CD1c-positive myeloid dendritic cell (primary cell): ENCODE measurements around the gene NCOR2.
A peak's percentile ranks its signal among the peaks of the same experiment; 100 is the strongest.

ENCODE experiments used
- DNase-seq: peaks from one replicate; pipeline ENCODE4 v3.0.0-alpha.2; 2016; ENCODE audit errors: extremely low spot score

Gene NCOR2

DNA sequence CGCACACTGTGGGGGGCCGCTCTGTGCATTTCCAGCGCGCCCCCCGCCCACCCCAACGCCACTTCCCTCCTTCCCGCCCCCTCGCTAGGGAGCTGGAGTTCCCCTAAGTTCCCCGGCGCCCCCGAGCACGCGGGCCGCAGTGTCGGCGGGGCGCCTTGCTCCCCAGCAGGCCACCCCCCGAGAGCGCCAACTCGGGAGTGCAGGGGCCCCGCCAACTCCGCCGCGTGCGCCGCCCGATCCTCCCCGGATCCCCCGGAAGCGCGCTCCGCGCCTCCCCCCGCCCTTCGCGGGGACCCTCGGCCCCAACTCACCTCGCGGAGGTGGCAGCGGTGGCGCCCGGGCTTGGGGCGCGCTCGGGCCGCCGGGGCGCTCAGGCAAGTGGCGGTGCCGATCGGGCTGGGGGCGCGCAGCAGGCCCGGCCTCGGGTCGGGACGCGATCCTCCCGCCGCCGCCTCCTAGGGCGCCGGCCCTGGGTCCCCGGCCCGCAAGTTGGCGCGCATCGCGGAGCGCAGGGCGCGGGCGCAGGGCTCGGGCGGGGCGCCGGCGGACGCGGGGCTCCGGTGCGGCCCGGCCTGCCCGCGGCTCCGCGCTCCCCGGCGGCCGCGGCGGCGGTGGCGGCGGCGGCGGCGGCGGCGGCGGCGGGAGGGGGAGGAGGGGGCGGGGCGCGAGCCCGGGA lies at the start of gene NCOR2:
TSS of gene NCOR2 (minus strand) at position 616 of the 676 bp plus-strand sequence. CDS start 72,361 bp downstream, outside the sequence.
- peak; percentile 79 for DNase-seq

DNA sequence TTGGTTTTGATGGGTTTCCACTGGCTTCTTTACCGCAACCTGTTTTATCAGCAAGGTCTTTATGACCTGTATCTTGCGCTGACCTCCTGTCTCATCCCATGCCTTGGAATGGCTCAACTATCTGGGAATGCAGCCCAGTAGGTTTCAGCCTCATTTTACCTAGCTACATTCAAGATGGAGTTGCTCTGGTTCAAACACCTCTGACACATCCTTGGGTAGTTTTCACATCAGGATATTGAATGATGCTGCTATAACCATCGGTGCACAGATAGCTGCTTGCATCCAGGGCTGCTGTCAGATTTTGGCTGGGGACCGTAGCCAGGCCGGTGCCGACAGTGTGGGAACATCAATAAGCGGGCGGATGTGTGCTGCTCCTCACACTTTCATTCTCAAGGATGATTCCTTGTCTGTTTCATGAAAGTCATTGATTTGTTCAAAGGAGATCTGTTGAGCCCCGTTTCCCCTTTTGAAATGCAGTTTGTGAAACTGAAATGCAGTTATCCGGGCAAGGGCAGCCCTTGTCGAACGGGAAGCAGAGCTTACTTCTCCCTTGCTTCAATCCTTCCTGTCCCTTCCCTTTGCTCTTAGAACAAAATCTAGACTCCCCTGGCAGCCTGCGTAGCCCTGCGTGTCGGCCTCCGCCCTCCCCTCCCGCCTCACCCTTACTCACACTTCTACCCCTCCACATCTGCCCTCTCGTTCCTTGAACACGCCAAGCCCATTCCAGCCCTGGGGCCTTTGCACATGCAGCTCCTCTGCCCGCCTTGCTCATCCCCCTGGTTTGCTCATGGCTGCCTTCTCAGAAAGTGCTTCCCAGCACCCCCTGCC lies 49.2 kb upstream of the NCOR2 start:
- DNase-seq = peak; percentile 68

DNA sequence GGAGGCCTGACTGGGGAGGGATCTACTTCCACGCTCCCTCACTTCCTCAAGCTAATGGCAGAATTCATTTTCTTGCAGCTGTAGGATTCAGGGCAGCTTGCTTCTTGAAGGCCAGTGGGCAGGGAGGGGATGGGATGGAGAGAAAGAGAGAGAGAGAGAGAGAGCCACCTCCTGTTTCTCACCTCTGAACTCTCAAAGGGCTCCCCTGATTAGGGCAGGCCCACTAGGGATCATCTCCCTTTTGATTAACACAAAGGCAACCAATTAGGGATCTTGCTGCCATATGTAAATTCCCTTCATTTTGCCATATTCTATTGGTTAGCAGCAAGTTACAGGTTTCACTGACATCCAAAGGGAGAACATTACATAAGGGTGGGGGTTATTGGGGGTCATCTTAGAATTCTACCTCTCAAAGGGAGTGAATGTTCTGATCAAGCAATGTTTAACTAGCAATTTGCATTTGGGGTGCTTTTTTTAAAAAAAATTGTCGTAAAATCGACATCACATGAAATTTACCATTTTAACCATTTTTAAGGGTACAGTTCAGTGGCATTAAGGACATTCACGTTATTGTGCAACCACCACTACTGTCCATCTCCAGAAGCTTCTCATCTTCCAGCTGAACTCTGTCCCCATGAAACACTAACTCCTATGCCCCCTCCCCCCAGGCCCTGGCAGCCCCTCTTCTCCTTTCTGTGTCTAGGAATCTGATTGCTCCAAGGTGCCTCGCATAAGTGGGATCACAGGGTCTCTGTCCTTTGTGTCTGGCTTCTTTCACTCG lies 47.3 kb upstream of the NCOR2 start:
- DNase-seq = no peak

DNA sequence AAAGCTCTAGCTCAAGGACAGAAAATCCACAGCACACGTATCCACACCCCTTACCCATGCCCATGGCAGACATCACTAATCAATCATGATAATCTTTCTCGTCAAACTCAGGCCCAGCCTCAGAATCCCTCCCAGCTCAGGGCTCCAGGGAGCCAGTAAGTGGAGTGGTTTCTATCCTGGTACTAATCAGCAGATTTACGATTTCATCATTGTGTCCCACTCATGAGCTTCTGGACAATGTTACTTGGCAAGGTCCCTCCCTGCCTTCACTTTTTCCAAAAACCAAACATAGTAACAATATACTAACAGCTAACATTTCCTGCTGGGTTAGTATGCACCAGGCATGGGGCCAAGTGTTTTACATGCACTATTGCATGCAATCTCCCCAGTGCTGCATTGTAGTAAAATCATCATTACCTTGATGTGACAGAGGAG lies 45.8 kb upstream of the NCOR2 start:
- no peak for DNase-seq

DNA sequence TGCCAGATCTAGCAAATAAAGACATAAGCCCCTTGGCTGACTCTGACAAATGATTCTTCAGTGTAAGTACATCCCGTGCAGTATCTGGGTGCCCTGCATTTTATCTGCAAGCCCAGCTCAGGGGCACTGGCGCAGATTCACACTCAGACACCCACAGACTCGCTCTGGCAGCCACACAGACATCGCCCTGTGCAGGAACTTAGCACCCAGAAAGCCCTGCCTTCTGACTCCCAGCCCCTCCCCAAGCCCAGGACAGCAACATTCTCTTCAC lies 44.9 kb upstream of the NCOR2 start:
- DNase-seq = no peak

DNA sequence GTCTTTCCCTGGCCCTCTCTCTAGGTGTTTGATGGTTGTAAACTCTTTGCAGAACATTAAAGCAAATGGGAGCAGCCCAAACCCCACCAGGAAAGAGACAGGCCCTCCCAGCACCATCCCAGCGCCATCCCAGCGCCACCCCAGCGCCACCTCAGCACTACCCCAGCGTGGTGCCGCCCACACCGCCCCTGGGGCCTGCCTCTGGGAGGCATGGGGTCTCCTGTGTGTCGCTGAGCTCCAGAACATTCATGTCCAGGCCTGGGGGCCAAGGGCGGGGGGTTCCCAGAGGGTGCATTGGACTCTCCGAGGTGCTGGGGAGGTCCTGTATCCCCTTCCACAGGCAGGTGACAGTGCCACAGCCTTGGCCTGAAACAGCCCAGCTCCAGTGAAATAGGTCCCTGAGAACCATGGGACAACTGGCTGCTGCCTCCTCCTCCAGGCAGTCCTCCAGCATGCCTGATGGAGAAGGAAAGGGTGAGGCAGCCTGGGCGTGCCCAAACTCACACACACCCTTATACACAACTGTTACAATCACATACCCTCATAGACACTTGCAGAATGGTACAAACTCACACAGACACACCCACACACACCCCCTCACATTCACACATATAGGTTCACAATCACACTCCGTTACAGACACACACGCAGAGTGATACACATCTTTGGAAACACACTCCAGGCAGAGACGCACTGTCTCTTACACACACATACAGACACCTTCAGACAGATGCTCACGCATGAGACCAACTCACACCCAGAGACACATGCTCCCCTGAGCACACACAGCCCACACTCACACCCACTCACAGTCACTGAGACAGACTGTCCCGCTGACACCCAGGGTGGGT lies 44.4 kb upstream of the NCOR2 start:
- DNase-seq = no peak

DNA sequence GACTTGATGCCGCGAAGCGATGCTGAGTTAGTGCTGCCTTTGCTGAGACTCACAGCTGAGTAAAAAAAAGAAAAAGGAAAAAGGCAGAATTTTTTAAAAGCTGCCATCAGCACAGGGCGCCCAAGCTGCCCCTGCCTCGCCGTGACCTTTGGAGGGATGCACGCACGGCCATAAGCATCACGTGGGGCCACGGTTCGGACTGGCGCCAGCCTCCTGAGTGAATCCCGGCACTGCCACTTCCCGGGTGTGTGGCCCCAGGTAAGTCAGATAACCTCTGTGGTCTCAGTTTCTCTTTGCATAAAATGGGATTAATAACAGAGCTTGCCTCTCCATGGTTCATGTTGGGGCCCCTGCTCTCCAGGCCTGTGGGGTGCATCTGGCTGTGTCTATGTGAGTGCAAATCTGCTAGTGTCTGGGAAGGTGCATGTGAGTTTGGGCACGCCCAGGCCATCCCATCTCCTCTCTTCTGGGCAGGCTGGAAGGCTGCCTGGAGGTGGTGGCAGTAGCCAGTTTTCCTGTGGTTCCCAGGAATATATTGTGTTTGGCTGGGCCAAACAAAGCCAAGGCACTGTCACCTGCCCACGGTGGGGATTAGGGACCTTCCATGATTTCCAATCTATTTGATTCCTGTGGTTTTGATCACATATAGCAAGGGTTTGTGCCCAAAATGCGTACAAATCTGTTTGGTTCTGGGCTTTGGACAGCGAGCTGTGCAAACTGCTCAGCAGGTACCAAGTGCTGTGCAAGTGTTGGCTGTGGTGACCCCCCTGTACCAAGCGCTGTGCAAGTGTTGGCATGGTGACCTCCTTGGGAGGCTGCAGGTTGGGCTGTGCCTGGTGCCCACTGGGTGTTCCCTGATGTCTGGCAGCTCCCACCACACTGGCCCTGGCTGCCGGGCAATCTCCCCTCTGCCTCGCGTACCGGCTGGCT lies 43.5 kb upstream of the NCOR2 start:
- DNase-seq = no peak

DNA sequence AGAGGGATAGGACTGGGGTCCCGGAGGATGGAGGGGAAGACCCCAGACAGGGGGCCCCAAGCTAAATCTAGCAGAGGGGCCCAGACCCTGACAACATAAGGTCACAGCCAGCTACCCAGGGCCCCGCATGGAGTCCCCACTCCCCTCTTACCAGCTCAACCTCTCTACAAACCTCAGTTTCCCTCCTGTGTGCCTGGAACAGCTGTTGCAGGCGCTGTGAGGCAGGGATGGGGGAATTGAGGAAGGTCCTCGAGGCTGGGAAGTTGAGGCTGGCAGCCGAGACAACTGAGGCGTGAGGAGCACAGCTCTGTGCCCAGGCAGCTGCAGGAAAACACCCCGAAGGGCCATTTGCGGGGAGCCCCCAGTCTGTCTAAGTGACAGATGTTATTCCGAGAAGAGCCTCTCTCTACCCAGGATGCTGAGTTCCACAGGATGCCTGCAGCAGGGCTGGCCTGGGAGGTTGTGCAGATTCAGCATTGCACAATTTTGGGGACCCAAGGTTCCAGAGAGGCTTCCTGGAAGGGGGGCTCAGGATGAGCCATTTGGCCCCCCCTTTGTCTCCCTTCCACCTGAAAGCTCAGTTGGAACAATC lies 42.7 kb upstream of the NCOR2 start:
- DNase-seq = no peak

DNA sequence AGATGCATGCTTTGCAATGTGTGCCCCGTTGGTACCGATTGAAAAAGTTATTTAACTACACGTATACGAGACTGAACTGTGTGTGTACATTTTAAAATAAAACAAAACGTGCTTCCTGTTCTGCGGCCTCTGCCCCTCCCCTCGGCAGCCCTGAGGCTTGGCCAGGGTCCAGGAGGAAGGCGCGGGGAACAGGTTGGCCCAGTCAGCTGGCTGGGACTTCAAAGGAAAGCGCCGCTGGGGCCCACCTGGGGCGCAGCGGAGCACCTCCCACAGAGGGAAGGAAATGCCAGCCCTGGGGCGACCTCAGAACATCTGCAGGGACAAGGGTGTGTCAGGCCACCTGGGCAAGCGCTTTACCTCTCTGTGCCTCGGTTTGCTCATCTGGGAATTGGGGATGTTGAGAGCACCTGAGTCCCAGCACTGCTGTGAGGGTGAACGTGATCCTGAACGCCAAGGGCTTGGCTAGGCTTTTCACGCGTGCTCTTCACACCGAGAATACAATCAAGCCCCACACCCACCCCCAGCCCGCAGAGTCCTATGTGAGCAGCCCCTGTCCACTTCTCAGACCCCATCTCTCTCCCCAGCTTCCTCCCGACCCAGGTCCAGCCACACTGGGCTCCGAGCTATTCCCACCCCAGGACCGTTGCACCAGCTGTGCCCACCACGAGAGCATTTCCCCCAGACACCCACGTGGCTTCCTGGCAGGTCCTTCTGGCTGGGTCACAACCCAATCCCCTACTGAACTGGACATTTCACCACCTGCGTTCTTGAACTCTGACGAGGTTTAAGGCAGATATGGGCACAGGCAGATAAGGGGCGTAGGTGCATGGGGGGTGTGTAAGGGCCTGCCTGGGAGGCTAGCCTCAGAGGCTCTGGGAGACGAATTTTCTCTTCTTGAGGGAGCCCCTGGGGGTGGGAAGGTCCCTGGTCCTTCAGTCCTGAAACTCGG lies 41.9 kb upstream of the NCOR2 start:
- peak; percentile 80 for DNase-seq

DNA sequence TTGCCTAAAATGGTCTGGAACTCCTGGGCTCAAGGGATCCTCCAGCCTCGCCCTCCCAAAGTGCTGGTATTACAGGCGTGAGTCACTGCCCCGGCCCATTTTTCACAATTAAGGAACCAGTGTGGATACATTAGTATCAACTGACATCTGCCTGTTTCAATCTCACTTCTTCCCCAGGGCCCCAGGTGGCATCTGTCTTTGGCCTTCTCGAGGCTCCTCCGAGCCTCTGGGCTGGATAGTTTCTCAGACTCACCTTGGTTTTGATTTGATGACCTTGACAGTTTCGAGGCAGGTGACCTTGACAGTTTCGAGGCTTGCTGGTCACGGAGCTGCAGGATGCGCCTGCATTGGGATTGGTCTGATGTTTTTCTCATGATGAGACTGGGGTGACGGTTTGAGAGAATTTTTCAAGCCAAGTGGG lies 41.0 kb upstream of the NCOR2 start:
- DNase-seq = peak; percentile 72

DNA sequence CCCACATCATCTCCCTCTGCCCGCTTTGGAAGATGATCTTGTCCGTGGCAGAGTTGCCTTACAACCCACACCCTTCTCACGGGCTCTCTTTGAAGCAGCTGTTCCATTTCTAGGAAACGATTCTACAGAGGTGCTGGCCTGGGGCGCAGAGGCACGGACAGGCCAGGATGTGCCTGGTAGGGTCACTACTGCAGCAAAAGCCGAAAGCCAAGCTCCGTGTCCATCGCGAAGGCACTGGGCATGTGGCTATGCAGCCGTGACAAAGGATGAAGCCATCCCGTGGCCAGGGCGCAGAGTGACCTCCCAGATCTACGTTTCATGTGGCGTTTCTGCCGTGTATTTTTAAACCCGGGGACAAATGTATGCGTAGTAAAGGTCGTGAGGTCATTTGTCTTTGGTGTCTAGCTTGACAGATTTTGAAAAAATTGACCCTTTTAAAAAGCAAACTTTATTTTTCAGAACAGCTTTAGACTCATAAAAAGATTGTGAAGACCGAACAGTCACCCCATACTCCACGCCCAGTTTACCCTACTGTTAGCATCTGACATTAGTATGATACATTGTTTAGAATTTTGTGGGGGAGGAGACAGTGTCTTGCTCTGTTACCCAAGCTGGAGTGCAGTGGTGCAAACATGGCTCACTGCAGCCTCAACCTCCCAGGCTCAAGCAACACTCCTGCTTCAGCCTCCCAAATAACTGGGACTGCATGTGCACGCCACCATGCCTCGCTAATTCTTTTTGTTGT lies 40.4 kb upstream of the NCOR2 start:
- no peak for DNase-seq

DNA sequence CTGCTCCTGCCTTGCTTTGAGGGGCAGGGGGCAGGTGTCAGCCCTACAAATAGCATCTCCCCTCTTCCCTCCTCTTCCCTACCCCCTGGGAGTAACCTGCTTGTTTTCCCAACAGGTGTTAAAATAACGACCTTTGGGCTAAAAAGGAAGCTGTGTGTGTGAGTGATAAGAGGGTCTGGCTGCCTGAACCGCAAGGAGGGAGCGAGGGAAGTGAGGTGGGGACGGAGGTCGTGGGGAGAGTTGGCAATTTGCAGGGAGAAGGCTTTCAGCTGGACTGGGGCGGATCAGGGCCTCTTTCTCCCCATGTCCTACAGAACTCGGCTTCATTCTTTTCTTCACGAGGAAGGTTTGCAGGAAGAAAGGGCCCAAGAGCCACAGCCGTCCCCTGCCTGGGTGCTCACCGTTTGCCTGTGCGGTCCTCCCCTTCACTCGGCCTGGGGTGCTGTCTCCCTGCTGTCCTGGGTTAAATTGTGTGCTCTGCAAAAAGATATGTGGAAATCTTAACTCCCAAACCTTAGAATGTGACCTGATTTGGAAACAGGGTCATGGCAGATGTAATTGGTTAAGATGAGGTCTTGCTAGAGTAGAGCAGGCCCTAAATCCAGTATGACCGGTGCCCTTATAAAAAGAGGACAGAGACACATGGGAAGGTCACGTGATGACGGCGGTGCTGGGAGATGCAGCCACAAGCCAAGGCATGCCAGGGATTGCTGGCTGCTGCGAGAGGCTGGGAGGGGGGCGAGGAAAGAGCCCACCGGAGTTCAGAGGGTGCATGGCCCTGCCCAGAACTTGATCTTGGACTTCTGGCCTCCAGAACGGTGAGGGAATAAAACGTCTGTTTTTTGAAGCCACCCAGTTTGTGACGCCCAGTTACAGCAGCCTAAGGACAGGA lies 38.7 kb upstream of the NCOR2 start:
- no peak for DNase-seq

DNA sequence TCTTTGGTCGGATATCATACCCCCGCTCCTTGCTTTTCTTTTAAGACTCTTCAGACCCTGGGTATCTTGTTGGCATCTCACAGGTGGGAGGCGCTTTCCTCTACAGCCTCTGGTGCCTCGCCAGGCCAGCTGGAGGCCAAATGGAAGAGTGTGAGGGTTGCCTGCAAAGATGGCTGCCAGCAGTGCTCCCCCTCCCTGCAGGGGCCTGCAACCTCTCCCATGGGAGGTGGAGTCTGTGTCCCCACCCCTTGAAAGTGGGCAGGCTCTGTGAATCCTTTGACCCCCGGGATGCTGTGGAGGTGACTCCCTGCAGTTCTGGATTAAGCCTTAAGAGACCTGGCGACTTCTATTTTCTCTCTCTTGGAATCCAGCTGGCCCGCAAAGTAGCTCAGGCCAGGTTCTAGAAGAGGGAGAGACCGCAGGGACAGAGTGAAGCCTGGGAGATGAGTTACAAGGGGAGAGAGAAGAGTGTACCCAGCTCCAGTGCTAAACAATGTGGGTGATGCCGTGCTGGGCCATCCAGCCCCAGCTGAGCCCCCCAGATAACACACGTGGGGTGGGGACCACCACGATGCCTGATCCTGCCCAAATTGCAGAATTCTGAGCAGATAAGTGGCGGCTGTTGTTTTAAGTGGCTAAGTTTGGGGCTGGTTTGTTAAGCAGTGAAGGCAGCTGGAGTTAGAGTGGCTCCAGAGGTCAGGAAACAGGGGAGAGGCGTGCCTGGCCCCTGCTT lies 37.9 kb upstream of the NCOR2 start:
- DNase-seq = no peak

DNA sequence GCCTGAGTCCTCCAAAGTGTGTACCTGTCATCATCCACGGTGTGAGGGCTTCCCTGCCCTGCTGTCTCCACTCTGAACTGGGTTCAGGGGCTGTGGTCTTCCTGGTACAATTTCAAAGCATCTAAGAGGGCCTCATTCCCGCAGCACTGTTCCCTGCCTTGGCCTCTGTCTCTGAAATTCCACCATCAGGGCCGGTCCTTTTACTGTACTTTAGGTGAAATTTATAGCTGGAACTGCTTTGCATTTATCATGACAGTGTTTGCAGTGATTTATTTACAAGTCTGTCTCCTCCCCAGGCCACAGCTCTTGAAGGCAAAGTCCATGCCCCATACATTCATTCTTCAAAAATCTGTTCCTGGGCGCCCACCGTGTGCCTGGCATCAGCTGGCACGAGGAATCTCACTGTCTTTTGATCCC lies 36.9 kb upstream of the NCOR2 start:
- no peak for DNase-seq

DNA sequence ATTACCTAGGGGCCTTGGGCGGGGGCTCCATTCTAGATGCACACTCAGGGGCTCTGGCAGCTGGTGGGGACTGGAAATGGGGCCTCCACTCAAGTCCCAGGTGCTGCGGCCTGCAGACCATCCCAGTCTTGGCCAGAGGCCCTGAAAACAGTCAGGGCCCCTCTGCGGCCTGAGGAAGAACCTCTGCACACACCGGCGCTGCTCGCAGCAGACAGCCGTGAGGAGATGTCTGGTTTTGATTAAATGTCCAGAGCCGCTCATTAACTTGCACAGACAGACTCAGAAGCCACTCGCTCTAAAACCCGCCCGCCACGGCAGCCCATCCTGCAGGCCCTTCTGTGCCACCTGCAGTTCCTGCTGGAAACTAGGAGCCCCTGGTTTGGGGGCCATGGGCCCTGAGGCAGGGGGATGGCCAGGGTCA lies 36.4 kb upstream of the NCOR2 start:
- no peak for DNase-seq

DNA sequence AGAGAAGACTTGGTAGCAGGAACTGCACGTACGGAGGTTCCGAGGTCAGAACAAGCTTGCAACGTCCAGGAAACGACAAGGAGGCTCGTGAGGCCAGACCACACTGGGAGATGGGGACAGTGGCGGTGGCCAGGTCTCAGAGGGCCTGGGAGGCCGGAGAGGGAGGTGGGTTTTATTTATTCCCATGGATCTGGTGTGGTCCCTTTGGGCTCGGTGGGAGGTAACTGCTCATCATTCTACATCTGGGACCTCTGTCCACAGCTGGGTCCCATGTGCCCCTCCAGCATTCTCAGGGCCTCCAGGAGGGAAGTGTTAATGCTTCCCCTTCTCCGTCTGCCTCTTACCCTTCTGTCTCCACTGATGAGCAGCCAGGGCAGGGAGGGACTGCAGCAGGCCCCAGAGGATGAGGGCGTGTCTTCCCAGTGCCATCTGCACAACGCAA lies 35.7 kb upstream of the NCOR2 start:
- DNase-seq = no peak

DNA sequence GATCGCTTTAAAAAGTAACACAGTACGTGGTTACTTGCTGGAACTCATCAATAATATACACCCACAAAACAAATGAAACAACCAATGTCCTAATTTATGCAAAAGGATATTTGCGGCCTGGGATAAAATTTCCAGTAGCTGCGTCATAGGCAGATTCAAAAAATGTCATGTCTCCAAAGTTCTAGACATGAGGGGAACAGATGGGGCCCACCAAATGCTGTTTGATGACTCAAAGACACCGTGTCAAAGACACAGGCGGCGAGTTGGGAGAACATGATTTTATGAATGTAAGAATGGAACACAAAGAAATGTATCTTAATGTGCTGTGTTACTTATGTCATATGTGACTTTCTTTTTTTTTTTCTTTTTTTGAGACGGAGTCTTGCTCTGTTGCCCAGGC lies 34.3 kb upstream of the NCOR2 start:
- no peak for DNase-seq
